K562 (cell line): ENCODE measurements around the gene ZNF391. TPM values are rescaled to one million over a fixed set of nuclear protein-coding genes. Genes with fewer than 3 reads are reported as not detected.

Source experiments
- CREBBP ChIP-seq: IDR thresholded peaks from one replicate; pipeline ENCODE4 v1.6.1; 2012; ENCODE audit warnings: low read depth, mild to moderate bottlenecking, control low read depth, inconsistent platforms, low read length
- IRF9 ChIP-seq: fragments of 450-650 bp; IDR thresholded peaks from 2 replicates; pipeline ENCODE4 v1.6.1; 2016; ENCODE audit warnings: missing biosample characterization, missing genetic modification characterization
- MAFK ChIP-seq: IDR thresholded peaks from 2 replicates; pipeline ENCODE4 v1.6.1; 2011; ENCODE audit warnings: low read length, improper control_type of control experiment
- RAD51 ChIP-seq: fragments of 450-650 bp; IDR thresholded peaks from 2 replicates; pipeline ENCODE4 v1.7.1; 2016; ENCODE audit warnings: low read depth, mild to moderate bottlenecking, borderline replicate concordance
- TCF15 ChIP-seq: fragments of 250-450 bp; sonication (Bioruptor Pico); IDR thresholded peaks from 2 replicates; pipeline ENCODE4 v1.8.0; 2022; ENCODE audit warnings: moderate library complexity, mild to moderate bottlenecking, inconsistent platforms
- TFAM ChIP-seq: fragments of 250-450 bp; sonication (Bioruptor Pico); conservative IDR thresholded peaks from 2 replicates; pipeline ENCODE4 v1.5.0; 2021; ENCODE audit warnings: mild to moderate bottlenecking, moderate library complexity
- ZBTB11 ChIP-seq, 3 experiments: fragments of 200-800 bp in 1 of 3; fragments of 250-450 bp in 1 of 3; fragments of 450-650 bp in 1 of 3; sonication (Bioruptor Pico) in 1 of 3; sonication (Bioruptor generic) in 1 of 3; formaldehyde crosslinking in 1 of 3; IDR thresholded peaks; 2 replicates each; pipeline versions ENCODE4 v1.6.1 to v1.8.0; 2016 to 2022; ENCODE audit warnings: mild to moderate bottlenecking in 2 of 3, missing genetic modification characterization in 2 of 3, missing compliant biosample characterization in 1 of 3, moderate library complexity in 1 of 3
- ZBTB17 ChIP-seq: fragments of 450-650 bp; formaldehyde crosslinking; IDR thresholded peaks from 2 replicates; pipeline ENCODE4 v1.4.0; 2020; ENCODE audit warnings: mild to moderate bottlenecking
- ZBTB40 ChIP-seq, 2 experiments: fragments of 450-650 bp in 1 of 2; sonication (generic) in 1 of 2; formaldehyde crosslinking in 1 of 2; IDR thresholded peaks; 2 replicates each; pipeline versions ENCODE4 v1.7.1 to v1.9.0; 2016 to 2022; ENCODE audit warnings: inconsistent platforms in 1 of 2, mild to moderate bottlenecking in 1 of 2, missing genetic modification reagents in 1 of 2
- ZC3H11A ChIP-seq: IDR thresholded peaks from 2 replicates; pipeline ENCODE4 v1.6.1; 2012; ENCODE audit warnings: low read depth, low read length, improper control_type of control experiment
- polyA plus RNA-seq, 8 experiments: library from polyadenylated mRNA; depleted of rRNA in 4 of 8; stranded (reverse) in 5 of 8; unstranded in 3 of 8; fragments of >200 nt; fragmentation: Nextera tagmentation in 2 of 8; fragmentation: Illumina TruSeq in 1 of 8; extraction: Ambion mirVana in 2 of 8; extraction: Trizol in 1 of 8; gene quantifications; 2 replicates each; pipeline versions ENCODE4 v1.2.1 to v1.2.3, GENCODE V29; 2011 to 2014; ENCODE audit warnings: inconsistent platforms in 1 of 8, missing spikeins in 1 of 8
- total RNA-seq, 7 experiments: library from RNA; depleted of rRNA in 6 of 7; stranded (reverse); fragments of >200 nt in 6 of 7; fragmentation: Illumina TruSeq in 2 of 7; extraction: Trizol in 2 of 7; gene quantifications; 2 replicates each; pipeline versions ENCODE4 v1.2.1 to v1.2.3, GENCODE V29; 2011 to 2021; ENCODE audit warnings: low replicate concordance in 1 of 7

The ZNF391 gene
- total and polyA plus RNA-seq, 9 of the 15 experiments (the other 6 are each of a cell fraction or from before 2014, with no cell fraction given): 2.3 to 10.1 (median 5.8) TPM

GRCh38 chr6:27452496-27452897, 63.9 kb downstream of the ZNF391 start (continued):
- TF ChIP-seq IRF9 (tag) (no peak), ZBTB40 (IDR thresholded peaks at IDR 0.05) (no peak), ZBTB40 (CRISPR knock-in tag; IDR thresholded peaks at IDR 0.05) (no peak), TFAM (CRISPR knock-in tag) (no peak), TCF15 (CRISPR knock-in tag) (no peak), ZBTB11 (CRISPR knock-in tag; IDR thresholded peaks at IDR 0.05) (no peak), MAFK (no peak), ZBTB17 (CRISPR knock-in tag) (no peak), ZC3H11A (no peak), CREBBP (no peak), RAD51 (no peak)
